SIG-M5 treated with dmso at 0.1 percent for 504 hours (cell line): ENCODE data around the gene SRSF10.
"Not testable (repeated sequence)": the region's sequence is repeated elsewhere in the genome, so short reads cannot be mapped to it uniquely, and the experiment has no call there.

ENCODE experiments used
- DNase-seq: peaks from one replicate; lab custom pipeline; 2025; ENCODE audit not compliant: unreplicated experiment; lab: John Stamatoyannopoulos, UW

SRSF10 gene

DNA sequence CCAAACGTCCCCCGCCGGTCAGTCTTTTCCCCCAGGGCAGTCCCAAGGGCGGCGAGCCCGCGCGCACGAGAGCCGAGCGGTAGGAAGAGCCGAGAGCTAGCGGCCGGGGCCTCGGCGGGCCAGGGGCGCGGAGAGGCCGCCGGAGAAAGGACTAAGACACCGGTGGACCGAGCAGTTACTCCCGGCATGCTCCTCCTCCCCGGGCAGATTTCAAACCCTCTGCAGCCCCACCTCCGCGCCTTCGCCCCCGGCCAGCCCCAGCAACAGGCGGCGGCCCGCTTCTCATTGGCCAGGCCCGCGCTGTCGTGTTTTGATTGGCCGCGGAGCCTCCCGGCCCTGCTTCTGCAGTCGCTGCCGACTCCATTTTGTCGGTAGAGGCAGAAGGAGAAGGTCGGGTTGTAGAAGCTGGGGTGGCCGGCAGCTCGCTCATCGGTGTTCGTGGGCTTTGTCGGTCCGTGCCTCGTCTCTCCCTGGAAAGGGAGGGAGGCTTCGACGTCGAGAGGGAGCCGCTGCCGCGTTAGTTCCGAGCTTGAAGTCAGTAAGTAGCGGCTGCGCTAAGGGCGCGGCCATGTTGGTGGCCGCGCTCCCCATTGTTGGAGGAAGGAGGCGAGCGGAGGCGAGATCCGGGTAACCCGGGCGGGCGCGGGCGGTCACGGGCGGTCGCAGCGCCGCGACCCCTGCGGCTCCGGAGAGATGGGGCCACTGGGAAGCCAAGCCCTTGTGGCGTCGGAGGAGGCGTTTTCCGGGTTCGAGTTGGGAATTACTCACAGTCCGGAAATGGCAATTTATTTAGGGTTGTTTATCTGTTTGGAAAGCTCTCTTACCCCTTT is 20.5 kb downstream of the SRSF10 start, which contains the start of gene PNRC2:
Gene PNRC2, plus strand, starts transcription at position 368 of the 830 bp plus-strand sequence. CDS start 1,630 bp downstream, outside the sequence.
- DNase-seq: peak; percentile 94

DNA sequence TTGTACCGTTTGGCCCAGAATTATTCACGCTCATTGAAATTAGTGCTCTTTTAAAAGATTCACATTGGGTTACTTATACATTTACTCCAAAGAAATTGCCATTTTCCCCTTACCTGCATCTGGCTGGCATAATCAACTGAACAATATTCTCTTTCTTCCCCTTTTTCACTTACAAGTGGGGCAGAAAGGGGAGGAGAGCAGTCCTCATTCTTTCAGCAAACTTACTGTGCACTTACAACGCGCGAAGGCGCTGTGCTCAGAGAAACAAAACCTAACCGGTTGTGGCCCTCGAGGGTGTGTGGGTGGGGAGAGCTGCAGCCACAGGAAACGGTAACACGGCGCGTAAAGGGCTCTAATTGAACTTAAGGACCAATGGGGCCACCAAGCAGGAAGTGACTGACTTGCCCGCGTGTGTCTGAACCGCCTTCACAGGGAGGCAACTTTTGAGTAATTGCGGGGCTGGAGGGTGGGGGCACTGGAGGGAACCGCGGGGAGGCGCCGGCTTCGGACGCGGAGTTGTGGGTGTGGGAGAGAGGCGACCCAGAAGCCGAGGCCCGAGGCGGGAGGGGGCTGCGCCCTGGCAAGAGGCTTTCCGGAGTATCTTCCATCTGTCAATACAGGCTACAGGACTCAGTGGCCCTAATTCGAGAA is 21.2 kb downstream of the SRSF10 start:
- peak; percentile 98 for DNase-seq

DNA sequence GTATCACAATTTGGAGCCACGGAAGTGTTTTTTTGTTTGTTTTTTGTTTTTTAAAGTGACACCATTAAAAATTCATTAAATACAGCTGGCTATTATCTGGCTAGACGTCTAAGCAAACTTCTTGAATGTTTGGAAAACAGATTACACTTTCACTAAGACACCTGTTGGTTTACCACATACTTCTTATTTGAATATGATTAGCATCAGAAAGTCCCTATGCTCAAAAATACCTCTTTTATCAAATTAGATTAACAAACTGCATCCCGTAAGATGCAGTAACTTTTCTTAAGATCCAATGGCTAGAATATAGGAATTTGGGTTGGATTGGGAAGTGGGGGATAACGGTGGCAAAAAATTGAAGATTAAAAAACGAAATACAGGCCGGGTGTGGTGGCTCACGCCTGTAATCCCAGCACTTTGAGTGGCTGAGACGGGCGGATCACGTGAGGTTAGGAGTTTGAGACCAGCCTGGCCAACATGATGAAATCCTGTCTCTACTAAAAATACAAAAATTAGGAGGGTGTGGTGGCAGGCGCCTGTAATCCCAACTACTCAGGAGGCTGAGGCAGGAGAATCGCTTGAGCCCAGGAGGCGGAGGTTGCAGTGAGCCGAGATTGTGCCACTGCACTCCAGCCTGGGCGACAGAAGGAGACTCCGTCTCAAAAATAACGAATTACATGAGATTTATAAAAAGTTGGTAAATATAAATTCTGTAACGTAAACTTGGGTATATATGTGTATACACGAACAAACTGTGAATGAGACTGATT is 21.9 kb downstream of the SRSF10 start:
- DNase-seq: not testable (repeated sequence)

DNA sequence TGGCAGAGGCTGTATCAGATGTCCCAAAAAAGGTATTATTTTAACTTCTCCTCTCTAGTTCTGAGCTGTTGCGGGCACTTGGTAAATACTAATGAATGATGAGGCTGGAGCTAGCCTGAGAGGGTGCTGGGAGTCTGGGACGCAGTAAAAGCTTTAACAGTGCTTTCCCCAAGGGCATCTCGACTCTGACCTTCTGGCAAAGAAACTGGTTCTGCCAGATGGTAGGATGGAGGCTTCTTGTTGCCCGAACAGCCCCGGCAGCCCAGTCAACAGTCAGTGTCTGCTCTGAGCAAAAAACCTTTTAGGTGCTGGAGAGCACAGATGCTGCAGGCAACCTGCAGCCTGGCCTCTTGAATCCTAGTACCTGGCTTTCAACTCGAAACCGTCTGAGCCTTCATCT is 23.0 kb downstream of the SRSF10 start:
- DNase-seq: no peak

DNA sequence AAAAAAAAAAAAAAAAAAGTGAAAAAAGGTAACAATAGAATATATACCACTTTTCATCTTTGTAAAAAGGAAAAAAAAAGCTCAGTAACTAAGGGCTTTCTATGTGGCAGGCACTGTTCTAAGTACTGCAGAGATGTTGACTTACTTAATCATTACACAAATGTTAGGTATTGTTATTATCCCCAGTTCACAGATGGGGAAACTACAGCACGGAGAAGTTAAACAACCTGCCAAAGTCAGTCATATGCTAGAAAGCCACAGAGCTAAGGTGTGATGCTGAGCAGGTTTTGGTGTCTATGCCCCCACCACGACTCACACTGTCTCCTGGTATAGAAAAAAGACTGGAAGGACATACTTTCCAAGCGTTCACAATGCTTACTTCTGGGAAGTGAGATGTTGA is 27.1 kb downstream of the SRSF10 start:
- DNase-seq: no peak

DNA sequence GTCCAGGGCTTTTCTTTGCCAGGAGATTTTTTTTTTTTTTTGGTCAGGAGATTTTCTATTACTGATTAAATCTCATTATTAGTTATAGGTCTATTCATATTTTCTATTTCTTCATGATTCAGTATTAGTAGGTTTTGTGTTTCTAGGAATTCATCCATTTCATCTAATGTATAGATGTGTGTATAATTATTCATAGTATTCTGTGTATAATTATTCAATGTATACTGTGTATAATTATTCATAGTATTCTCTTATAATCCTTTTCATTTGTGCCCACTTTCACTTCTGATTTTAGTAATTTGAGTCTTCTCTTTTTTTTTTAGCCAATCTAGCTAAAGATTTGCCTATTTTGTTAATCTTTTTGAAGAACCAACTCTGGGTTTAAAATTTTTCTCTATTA is 32.8 kb downstream of the SRSF10 start:
- no peak for DNase-seq

DNA sequence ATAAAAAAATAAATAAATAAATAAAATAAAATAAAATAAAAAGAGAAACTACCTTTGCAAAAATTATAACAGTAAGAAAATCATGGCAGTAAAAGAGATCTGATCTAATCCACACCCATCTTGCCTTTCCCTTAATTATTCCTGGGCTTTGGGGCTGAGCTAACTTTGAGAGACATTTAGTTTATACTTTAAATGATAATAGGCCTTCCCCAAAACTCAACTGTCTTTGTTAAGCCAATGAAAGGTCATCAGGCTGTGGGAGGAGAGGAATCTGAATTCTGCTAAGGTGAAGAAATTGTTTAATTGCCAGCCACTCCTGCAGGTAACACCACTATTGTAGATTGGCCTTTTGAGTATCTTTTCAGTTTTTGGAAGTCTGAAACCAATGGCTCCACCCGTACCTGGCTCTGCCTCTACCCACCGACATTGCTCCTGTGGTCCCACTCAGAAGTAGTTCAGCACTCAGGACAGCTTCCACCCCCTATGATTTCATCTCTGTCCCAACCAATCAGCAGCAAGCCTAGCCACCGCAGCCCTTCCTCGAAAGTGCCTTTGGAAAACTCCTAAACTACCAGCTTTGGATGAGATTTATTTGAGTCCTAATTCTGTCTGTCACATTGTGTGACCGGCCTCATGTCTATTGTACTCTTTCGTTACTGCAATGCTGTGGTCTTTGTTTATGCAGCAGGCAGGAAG is 43.5 kb downstream of the SRSF10 start:
- no peak for DNase-seq

DNA sequence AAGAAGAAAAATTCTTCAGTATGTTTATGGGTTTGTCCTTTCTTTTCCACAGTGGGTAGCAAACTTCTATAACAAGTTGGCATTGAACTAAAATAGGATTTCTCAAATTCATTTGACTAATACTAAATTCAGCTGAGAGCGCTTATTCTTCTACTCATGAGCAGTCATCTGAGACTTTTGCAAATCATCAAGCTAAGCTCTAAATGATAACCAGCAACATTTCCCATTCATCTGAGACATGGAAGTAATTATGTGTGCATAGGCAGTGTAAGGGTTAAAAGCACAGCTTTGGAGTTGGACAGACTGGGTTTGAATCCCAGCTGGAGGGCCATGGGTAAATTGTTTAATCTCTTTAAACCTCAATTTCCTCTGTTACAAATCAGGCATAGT is 48.6 kb downstream of the SRSF10 start:
- DNase-seq: no peak

DNA sequence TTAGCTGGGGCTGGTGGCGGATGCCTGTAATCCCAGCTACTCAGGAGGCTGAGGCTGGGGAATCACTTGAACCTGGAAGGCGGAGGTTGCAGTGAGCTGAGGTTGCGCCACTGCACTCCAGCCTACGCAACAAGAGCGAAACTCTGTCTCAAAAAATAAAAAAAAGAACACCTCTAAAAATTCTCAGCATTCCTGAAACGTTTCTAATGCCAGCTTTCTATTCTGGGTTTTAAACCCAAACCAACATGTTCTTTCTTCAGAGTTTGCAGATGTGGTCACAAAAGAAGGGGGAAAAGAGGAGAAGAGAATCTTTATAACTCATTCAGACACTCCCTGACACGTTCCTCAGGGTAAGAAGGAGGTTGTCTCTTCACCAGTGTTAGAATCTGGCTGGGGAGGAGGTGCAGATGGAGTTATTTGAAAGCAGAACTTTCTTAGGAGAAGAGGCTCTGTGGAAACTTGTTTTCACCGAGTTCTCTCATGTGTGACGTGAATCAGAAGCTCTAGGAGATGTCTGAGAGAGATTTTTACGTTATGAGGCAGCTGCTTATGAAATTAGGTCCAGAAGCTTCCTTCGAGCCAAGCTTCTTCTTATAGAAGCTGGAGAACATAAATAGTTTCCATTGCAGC is 49.2 kb downstream of the SRSF10 start:
- DNase-seq: peak; percentile 64

DNA sequence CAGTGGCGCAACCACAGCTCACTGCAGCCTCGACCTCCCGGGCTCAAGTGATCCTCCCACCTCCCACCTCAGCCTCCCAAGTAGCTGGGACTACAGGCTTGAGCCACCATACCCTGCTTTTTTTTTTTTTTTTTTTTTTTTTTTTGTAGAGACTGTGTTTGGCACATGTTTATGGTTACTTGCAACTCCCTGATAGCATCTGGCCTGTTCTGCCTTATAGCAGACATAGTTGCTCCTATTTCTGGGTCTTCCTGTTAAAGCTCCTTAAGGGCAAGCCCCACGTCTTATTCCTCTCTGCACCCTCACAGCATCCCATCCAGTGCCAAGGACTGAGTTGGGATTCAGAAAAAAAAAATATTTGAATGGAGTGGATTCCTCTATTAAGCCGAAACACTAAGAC is 49.9 kb downstream of the SRSF10 start:
- DNase-seq: no peak

DNA sequence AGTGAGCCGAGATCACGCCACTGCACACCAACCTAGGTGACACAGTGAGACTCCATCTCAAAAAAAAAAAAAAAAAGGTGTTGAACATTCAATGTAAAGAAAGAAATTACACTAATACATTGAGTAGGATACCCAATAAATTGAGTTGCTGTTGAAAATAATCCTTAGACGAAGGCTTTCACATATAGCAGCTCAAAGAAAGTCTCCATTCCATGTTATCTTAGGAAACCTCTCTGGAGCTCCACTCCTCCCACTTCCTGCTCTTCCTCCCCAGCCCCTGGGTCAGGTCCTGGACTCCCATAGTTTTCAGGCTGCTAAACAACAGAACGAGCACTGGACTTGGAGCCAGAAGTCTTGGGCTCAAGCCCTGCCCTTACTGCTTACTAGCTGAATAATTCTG is 51.3 kb downstream of the SRSF10 start:
- no peak for DNase-seq

DNA sequence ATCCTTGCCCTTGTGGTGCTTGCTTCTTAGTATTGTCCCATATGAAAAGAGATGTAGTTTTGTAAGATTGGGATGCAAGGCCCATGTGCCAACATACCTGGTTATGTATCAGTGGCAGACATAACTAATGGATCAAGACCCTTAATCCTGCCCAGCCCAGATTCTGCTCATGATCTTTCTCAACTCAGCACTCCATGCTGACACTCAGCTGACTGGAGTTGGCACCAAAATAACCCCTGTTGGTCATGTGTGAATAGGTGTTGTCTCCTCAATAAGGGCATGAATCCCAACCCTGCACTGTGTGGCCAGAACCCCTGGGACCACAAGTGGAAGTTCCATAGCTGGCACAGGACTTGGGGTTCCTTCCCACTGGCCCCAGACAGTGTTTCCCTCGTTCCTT is 53.0 kb downstream of the SRSF10 start:
- no peak for DNase-seq

DNA sequence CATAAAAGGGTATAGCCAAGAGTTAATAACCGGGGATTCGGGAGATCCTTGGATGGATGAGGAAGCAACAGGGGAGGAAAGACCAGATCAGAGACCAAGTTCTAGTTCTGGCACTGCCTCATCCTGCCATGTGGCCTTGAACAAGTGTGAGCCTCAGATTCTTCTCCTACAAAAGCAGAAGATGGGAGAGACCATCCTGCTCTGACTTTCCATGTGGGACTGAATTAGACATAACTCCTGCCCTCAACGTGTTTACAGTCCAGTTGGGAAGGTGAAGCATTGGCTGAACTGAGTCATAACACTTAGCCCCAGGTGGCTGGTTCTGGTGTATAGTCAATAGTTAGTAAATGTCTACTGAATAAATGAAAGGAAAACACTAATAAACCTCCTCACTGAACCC is 54.8 kb downstream of the SRSF10 start:
- no peak for DNase-seq

DNA sequence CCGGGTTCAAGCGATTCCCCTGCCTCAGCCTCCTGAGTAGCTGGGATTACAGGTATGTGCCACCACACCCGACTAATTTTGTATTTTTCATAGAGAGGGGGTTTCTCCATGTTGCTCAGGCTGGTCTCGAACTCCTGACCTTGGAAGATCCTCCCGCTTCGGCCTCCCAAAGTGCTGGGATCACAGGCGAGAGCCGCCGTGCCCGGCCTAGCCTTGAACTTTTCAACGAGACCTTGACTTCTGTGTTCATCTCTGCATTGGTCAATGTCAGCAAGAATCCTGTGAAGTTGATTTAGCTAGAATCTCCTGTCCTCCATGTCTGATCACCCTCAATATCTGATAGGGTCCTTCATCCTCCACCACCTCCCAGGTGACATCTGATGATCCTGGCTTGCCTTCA is 55.5 kb downstream of the SRSF10 start:
- DNase-seq: no peak

DNA sequence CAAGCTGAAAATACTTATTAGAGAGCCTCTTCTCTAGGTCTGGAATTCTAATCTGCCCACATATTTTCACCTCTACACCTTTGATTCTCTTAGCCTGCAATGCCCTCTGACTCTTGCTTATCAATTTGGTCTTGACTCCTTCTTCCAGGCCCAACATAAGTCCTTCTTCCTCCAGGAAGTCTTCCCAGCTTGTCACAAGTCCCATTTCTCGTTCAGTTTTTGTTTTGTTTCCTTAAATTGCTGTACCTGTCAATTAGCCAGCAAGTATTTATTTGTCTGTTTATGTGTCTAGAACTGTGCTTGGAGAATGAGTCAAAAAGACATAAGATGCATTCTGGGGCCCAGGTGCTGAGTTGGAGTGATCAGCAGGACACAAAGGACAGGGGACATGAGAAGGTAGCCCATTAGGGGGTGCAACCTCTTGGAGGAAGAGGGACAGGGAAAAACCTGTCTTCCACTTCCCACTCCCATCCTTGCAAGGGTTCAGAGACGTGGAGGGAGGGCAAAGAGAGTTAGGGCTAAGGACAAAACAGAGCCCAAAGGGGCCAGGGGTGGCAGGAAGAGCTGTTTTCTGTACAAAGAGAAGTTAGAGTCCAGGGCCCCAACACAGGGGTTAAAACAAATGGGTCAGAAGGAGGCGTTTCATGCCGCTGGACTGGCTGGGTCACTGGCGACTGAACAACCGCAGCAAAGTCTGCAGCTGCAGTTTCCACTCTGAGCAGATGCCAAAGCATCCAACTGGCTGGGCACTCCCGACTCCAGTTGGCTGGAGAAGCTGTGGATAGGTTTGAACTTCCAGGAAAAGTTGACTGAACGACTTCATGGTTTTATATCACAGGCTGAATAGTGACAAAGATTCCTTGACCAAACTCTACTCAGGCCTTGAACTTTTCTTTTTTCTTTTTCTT is 56.3 kb downstream of the SRSF10 start:
- DNase-seq: no peak

DNA sequence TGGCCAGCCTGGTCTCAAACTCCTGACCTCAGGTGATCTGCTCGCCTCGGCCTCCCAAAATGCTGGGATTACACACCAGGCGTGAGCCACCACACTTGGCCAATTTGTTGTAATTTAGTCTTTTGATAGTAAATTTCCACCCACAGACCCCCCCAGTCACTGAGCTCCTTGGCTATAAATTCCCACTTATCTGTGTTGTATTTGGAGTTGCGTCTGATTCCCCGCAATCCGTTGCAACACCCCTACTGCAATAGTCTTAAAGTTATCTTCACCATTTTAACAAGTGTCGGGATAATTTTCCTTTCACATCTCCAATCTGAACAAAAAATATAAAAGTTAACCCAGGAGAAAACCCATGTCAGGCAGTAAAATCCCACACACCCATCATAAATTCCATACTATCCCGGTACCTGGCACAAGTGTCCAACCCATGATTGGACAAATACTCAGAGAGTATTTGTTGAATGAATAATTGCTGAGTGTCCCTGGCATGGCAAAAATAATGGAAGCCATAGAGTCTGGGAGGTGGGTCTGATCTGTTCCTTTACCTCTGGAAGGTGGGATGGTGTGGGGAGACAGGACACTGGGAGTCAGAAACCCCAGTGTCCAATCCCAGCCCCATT is 57.7 kb downstream of the SRSF10 start:
- DNase-seq: no peak

DNA sequence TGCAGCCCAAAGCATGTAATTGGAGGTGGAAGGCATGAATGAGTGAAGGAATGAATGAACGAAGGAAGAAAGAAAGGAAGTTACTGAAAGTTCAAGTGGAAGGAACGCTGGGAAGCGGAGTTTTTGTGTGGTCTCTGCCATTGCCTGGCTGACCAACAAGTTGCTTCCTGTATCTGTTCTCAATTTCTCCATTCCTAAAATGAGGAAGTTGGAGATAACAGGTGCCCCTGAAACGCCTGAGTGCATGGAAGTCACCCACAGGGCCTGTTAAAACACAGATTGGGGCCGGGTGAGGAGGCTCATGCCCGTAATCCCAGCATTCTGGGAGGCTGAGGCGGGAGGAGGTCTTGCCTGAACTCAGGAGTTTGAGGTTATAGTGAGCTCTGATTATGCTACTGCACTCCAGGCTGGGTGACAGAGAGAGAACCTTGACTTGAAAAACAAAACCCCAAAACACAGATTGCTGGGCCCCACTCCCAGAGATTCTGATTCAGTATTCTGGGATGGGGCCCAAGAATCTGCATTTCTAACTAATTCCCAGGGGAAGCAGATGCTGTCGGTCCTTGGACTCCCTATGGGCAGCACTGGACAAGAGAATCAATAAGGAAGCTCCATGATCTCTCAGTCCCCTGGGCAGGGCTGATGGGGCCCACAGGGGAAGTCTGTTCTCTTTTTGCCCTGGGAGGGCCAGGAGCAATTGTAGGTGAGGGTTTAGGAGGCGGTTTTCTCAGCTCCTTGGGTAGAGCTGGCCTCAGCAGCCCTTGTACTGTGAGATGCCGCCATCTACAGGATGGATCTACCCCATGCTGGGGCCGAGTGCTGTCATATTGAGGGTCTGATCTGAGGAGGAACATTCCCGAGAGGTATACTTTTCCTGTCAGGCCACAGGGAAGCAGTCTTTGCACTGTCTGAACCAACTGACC is 63.7 kb downstream of the SRSF10 start:
- DNase-seq: peak; percentile 65

DNA sequence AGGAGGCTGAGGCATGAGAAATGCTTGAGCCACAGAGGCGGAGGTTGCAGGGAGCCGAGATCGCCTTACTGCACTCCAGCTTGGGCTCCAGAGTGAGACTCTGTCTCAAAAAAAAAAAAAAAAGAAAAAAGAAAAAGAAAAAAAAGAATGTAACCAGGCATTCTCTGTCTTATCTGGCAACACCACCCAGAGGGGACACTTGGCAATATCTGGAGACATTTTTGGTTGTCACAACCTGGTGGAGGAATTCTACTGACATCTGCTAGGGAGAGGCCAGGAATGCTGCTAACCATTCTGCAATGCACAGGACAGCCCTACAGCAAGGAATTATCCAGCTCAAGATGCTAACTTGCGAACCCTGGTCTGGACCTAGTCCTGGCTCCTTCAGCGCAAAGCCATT is 64.7 kb downstream of the SRSF10 start:
- no peak for DNase-seq
